Caco-2 (cell line): ENCODE measurements around the gene PTPA. TPM values are rescaled to one million over a fixed set of nuclear protein-coding genes. Genes with fewer than 3 reads are reported as not detected.

Source experiments
- BruUV-seq: library from RNA; stranded (reverse); fragments of 400-500 nt; replicated peaks from 2 replicates; lab custom pipeline; 2021; lab: Mats Ljungman, UMichigan
- CTCF ChIA-PET: fragments of 300-600 bp; sonication (Branson Sonifier 250); formaldehyde crosslinking; loops from one replicate; lab custom pipeline; 2022; ENCODE audit warnings: antibody characterized with exemption; lab: Charles Lee
- POLR2A ChIA-PET: fragments of 300-600 bp; sonication (Branson Sonifier 250); formaldehyde crosslinking; loops from one replicate; lab custom pipeline; 2022; ENCODE audit warnings: antibody characterized with exemption; lab: Charles Lee
- DNase-seq, 2 experiments: peaks; one replicate each; pipeline versions ENCODE4 v3.0.0 to v3.0.0-alpha.2; 2020 to 2022
- H3K27me3 ChIP-seq: replicated peaks from 2 replicates; pipeline ENCODE4 v1.6.0; 2011; ENCODE audit warnings: low read length; ENCODE audit not compliant: control insufficient read depth, insufficient read depth
- H3K36me3 ChIP-seq: 2 replicates; pipeline ENCODE4 v1.5.1; 2011; ENCODE audit warnings: low read length; ENCODE audit not compliant: control insufficient read depth, insufficient read depth
- H3K4me1 ChIP-seq: fragments of 250-450 bp; sonication (Bioruptor Pico); 2 replicates; pipeline ENCODE4 v1.5.1; 2020; ENCODE audit warnings: mild to moderate bottlenecking
- H3K4me3 ChIP-seq: 2 replicates; pipeline ENCODE4 v1.5.1; 2011; ENCODE audit warnings: low read depth, mild to moderate bottlenecking, control low read depth, low read length
- H3K9me3 ChIP-seq: fragments of 250-450 bp; sonication (Bioruptor Pico); 2 replicates; pipeline ENCODE4 v1.5.1; 2020; ENCODE audit warnings: mild to moderate bottlenecking, moderate library complexity
- H3K27ac Mint-ChIP-seq: one replicate; pipeline ENCODE4 v1.8.0; 2022; ENCODE audit warnings: mixed read lengths; ENCODE audit not compliant: unreplicated experiment
- H3K27me3 Mint-ChIP-seq: one replicate; pipeline ENCODE4 v1.8.0; 2022; ENCODE audit warnings: mixed read lengths; ENCODE audit not compliant: insufficient read depth, unreplicated experiment
- H3K36me3 Mint-ChIP-seq: one replicate; pipeline ENCODE4 v1.8.0; 2022; ENCODE audit warnings: mild to moderate bottlenecking, mixed read lengths; ENCODE audit not compliant: insufficient read depth, unreplicated experiment
- H3K4me1 Mint-ChIP-seq: one replicate; pipeline ENCODE4 v1.8.0; 2022; ENCODE audit warnings: low read depth, mixed read lengths; ENCODE audit not compliant: unreplicated experiment
- H3K4me3 Mint-ChIP-seq: one replicate; pipeline ENCODE4 v1.8.0; 2022; ENCODE audit warnings: mild to moderate bottlenecking, moderate library complexity, mixed read lengths; ENCODE audit not compliant: unreplicated experiment
- H3K9me3 Mint-ChIP-seq: one replicate; pipeline ENCODE4 v1.8.0; 2022; ENCODE audit warnings: mixed read lengths; ENCODE audit not compliant: unreplicated experiment
- CTCF ChIP-seq, 2 experiments: fragments of 200-600 bp in 1 of 2; IDR thresholded peaks; 1 replicate in 1 of 2; 2 replicates in 1 of 2; pipeline versions ENCODE4 v1.5.1 to v1.8.0; 2011 to 2022; ENCODE audit warnings: antibody characterized with exemption in 1 of 2, control low read depth in 1 of 2, inconsistent platforms in 1 of 2, low read depth in 1 of 2, low read length in 1 of 2, mild to moderate bottlenecking in 1 of 2, moderate library complexity in 1 of 2; ENCODE audit not compliant: insufficient read depth in 1 of 2, severe bottlenecking in 1 of 2, unreplicated experiment in 1 of 2
- intact Hi-C: fragments of 100-400 bp; cut with micrococcal nuclease; formaldehyde crosslinking; loops from one replicate; pipeline ENCODE4 v1.10.0; 2022; ENCODE audit not compliant: unreplicated experiment
- total RNA-seq: library from RNA; stranded (reverse); gene quantifications from 2 replicates; pipeline ENCODE4 v1.2.3, GENCODE V29; 2022

Gene PTPA
- total RNA-seq, 1 experiment from 2014 or later: 100 TPM

GRCh38 chr9:129079829-129080228, 31.4 kb upstream of the PTPA start:
- no peak overlapping the region for H3K27ac Mint-ChIP-seq
- no peak for TF ChIP-seq CTCF (IDR thresholded peaks at IDR 0.05; ENCODE audit: insufficient read depth in 1 of 2, low read depth in 1 of 2, low read length in 1 of 2, severe bottlenecking in 1 of 2, unreplicated experiment in 1 of 2)
- intact Hi-C loops: no loop called here
- peaks cover 5% of the 10 kb centered on the region for H3K4me1 Mint-ChIP-seq
- no peaks in the 10 kb centered on the region for H3K27me3 Mint-ChIP-seq
- peaks cover 13% of the 10 kb centered on the region for H3K36me3 Mint-ChIP-seq
- Histone ChIP-seq H3K4me1 (peaks cover 14% of the 10 kb centered on the region; the same call in 1 of the 2 replicates), H3K4me3 (peak overlapping the region; percentile 69), H3K36me3 (no peaks in the 10 kb centered on the region), H3K9me3 (no peaks in the 10 kb centered on the region), H3K27me3 (no peaks in the 10 kb centered on the region)
- H3K9me3 Mint-ChIP-seq: no peaks in the 10 kb centered on the region
- BruUV-seq: no TSS peak
- ChIA-PET POLR2A (interaction anchor here (1.4 kb wide), 2 partner anchors 98 to 416 kb away, joined by 3 to 5 read pairs; partner anchors contain the start of gene IER5L), CTCF (no interaction called here)
- DNase-seq: peak in 1 of 2 experiments; percentile 27
- peak overlapping the region; percentile 86 for H3K4me3 Mint-ChIP-seq

DNA sequence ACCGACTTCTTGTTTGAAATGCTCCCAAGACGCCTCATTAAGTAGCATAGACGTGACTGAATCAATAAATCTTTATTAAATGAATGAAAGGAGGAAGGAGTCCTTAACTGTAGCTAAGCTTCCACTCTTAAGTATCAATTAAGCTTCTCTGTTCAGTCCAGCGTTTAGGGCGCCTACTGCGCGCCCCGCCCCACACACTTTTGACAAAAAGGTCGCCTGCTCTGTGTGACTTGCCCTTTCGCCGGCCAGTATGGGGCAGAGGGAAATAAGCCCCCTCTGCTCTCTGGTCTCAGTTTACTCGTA, 31.0 kb upstream of the PTPA start:
- DNase-seq: no peak
- no peaks in the 10 kb centered on the region for H3K27me3 ChIP-seq
- Mint-ChIP-seq H3K9me3 (no peaks in the 10 kb centered on the region), H3K4me1 (peaks cover 5% of the 10 kb centered on the region), H3K27ac (peak overlapping the region; percentile 80), H3K27me3 (no peaks in the 10 kb centered on the region), H3K36me3 (peaks cover 13% of the 10 kb centered on the region), H3K4me3 (peak overlapping the region; percentile 86)
- no peak for TF ChIP-seq CTCF (IDR thresholded peaks at IDR 0.05; ENCODE audit: insufficient read depth in 1 of 2, low read depth in 1 of 2, low read length in 1 of 2, severe bottlenecking in 1 of 2, unreplicated experiment in 1 of 2)
- peaks cover 14% of the 10 kb centered on the region; the same call in 1 of the 2 replicates for H3K4me1 ChIP-seq
- BruUV-seq: TSS peak; percentile 71
- no peaks in the 10 kb centered on the region for H3K9me3 ChIP-seq
- intact Hi-C loops: no loop called here
- H3K4me3 ChIP-seq: peak overlapping the region; percentile 69
- no peaks in the 10 kb centered on the region for H3K36me3 ChIP-seq
- ChIA-PET CTCF (interaction anchor here (1.5 to 1.7 kb wide), 3 partner anchors 52 to 262 kb away, joined by 3 to 14 read pairs (median 3); partner anchors contain the start of genes ENDOG and SH3GLB2), POLR2A (interaction anchor here (0.7 to 1.4 kb wide), 4 partner anchors 19 to 416 kb away, joined by 3 to 5 read pairs (median 4); partner anchors contain the start of gene IER5L)

GRCh38 chr9:129080601-129081387, 30.4 kb upstream of the PTPA start, which contains the start of gene DOLPP1:
TSS of gene DOLPP1 (plus strand) at chr9:129081111. CDS start at chr9:129081132, 21 bp downstream.
- Mint-ChIP-seq H3K36me3 (peaks cover 13% of the 10 kb centered on the region), H3K9me3 (no peaks in the 10 kb centered on the region), H3K4me1 (peaks cover 5% of the 10 kb centered on the region), H3K4me3 (peak within 1 kb of the TSS; percentile 86), H3K27me3 (no peaks in the 10 kb centered on the region), H3K27ac (peak within 1 kb of the TSS; percentile 80)
- no TSS peak for BruUV-seq
- no peaks in the 10 kb centered on the region for H3K9me3 ChIP-seq
- H3K4me1 ChIP-seq: peaks cover 14% of the 10 kb centered on the region; the same call in 1 of the 2 replicates
- ChIA-PET CTCF (interaction anchor here (0.6 to 1.7 kb wide), 8 partner anchors 17 to 544 kb away, joined by 3 to 14 read pairs (median 3); partner anchors contain the start of genes ENDOG and SH3GLB2), POLR2A (interaction anchor here (0.6 to 1.7 kb wide), 8 partner anchors 18 to 415 kb away, joined by 3 to 5 read pairs (median 3); partner anchors contain the start of genes IER5L, SH3GLB2 and SPOUT1)
- no peaks in the 10 kb centered on the region for H3K36me3 ChIP-seq
- DNase-seq: peak; percentile 99 to 100
- intact Hi-C loops: loop anchor here (1.0 kb wide), 2 partner anchors 30 to 52 kb away; partner anchors contain the start of genes CRAT and SH3GLB2
- peak within 1 kb of the TSS; percentile 70 for H3K4me3 ChIP-seq
- H3K27me3 ChIP-seq: no peaks in the 10 kb centered on the region
- no peak for TF ChIP-seq CTCF (IDR thresholded peaks at IDR 0.05; ENCODE audit: insufficient read depth in 1 of 2, low read depth in 1 of 2, low read length in 1 of 2, severe bottlenecking in 1 of 2, unreplicated experiment in 1 of 2)
